Left cardiac atrium (tissue), 4 donors: ENCODE measurements around the gene ECSCR. TPM values are rescaled to one million over a fixed set of nuclear protein-coding genes. Genes with fewer than 3 reads are reported as not detected.
"Not testable (repeated sequence)": the region's sequence is repeated elsewhere in the genome, so short reads cannot be mapped to it uniquely, and the experiment has no call there.

Source experiments
- ATAC-seq, 2 donors: fragments of 200-7000 bp; cut with Tn5 transposase; one replicate each; pipeline ENCODE4 v1.9.1; 2020; ENCODE audit warnings: mild to moderate bottlenecking in 2 of 2, moderate library complexity in 2 of 2
- DNase-seq: peaks from one replicate; pipeline ENCODE4 v3.0.0-alpha.2; 2020
- intact Hi-C, 2 donors: fragments of 100-400 bp; cut with DNase I; formaldehyde crosslinking; loops; one replicate each; pipeline versions ENCODE4 v1.14.1 to v1.15.1; 2022 to 2023
- total RNA-seq, 2 donors: library from RNA; stranded (reverse); fragmentation: NEBNext Ultra II Directional; extraction: Animal tissue kit (Norgen Biotek cat#: 25700); gene quantifications; one replicate each; pipeline ENCODE4 v1.2.1, GENCODE V29; 2021
- donor health status: DM: no; HTN: yes; CAD: no.
- donor health status: DM: no; HTN: yes; CAD: no; lungs with severe emphysema.
- donor health status: DM: yes; HTN: yes; CAD: no.
- donor health status: Dilated cardiomyopathy.

Gene ECSCR
- total RNA-seq, 2 donors from 2014 or later = 21.6 to 49.8 TPM

- intact Hi-C loops = loop anchor here (2.0 to 10.0 kb wide), 4 partner anchors 63 to 355 kb away; partner anchors contain the start of gene STING1 (in 1 of the 2)
- DNase-seq (no peak), ATAC-seq (peak; percentile 12 to 18)
These were observed 43.0 kb downstream of the ECSCR start for GRCh38 chr5:139419226-139420192.

GRCh38 chr5:139418793-139419192, 43.8 kb downstream of the ECSCR start:
- intact Hi-C loops = loop anchor here in 1 of 2 donors (2.0 kb wide), 1 partner anchor 64 kb away; the partner anchor contains the start of gene STING1
- peak; percentile 50 for ATAC-seq
- DNase-seq = no peak

GRCh38 chr5:139417214-139417613, 45.3 kb downstream of the ECSCR start:
- intact Hi-C loops = no loop called here
- DNase-seq (no peak), ATAC-seq (peak; percentile 71 to 81)

GRCh38 chr5:139416651-139417050, 45.9 kb downstream of the ECSCR start:
- DNase-seq (no peak), ATAC-seq (peak in 1 of 2 donors; percentile 9)
- intact Hi-C loops = no loop called here

- no peak for DNase-seq
- intact Hi-C loops = no loop called here
- no peak for ATAC-seq
These were observed 46.7 kb downstream of the ECSCR start for GRCh38 chr5:139415869-139416268.

GRCh38 chr5:139415221-139415861, 47.2 kb downstream of the ECSCR start:
- DNase-seq = peak; percentile 36
- intact Hi-C loops = no loop called here
- peak; percentile 52 to 53 for ATAC-seq

- DNase-seq (no peak), ATAC-seq (peak; percentile 6 to 22)
- intact Hi-C loops = no loop called here
These were observed 47.9 kb downstream of the ECSCR start for GRCh38 chr5:139414581-139415130.

- DNase-seq = no peak
- no peak for ATAC-seq
- intact Hi-C loops = no loop called here
These were observed 48.6 kb downstream of the ECSCR start for GRCh38 chr5:139413963-139414362.

GRCh38 chr5:139413153-139413552, 49.4 kb downstream of the ECSCR start:
- intact Hi-C loops = no loop called here

GRCh38 chr5:139410993-139411828, 51.3 kb downstream of the ECSCR start:
- ATAC-seq (no peak), DNase-seq (no peak)
- intact Hi-C loops = no loop called here

More at GRCh38 chr5:139413153-139413552, 49.4 kb downstream of the ECSCR start:
- DNase-seq = no peak
- no peak for ATAC-seq

- no peak for ATAC-seq
- intact Hi-C loops = no loop called here
- DNase-seq = no peak
These were observed 52.2 kb downstream of the ECSCR start for GRCh38 chr5:139410121-139410992.

GRCh38 chr5:139409116-139409515, 53.4 kb downstream of the ECSCR start:
- intact Hi-C loops, DNase-seq, ATAC-seq: not testable (repeated sequence)

- DNase-seq (no peak), ATAC-seq (no peak)
- intact Hi-C loops = no loop called here
These were observed 54.4 kb downstream of the ECSCR start for GRCh38 chr5:139408191-139408590.

- intact Hi-C loops = no loop called here
- no peak for DNase-seq
- no peak for ATAC-seq
These were observed 55.0 kb downstream of the ECSCR start for GRCh38 chr5:139407517-139407916.

- intact Hi-C loops = no loop called here
- ATAC-seq (no peak), DNase-seq (no peak)
These were observed 55.6 kb downstream of the ECSCR start for GRCh38 chr5:139406963-139407362.

GRCh38 chr5:139404484-139404840, 58.1 kb downstream of the ECSCR start:
- no peak for DNase-seq
- intact Hi-C loops = no loop called here
- no peak for ATAC-seq

GRCh38 chr5:139403787-139404483, 58.6 kb downstream of the ECSCR start, which contains the start of gene SPATA24:
Gene SPATA24, minus strand, starts transcription at chr5:139404089. Its CDS starts 29 bp downstream, at chr5:139404060.
- intact Hi-C loops = no loop called here
- peak; percentile 98 for DNase-seq
- peak; percentile 97 to 98 for ATAC-seq
